Thoracic aorta (tissue), 2 donors: Measurements from ENCODE around the gene PRM3. TPM values are rescaled to one million over a fixed set of nuclear protein-coding genes. Genes with fewer than 3 reads are reported as not detected.

ENCODE experiments used
- ATAC-seq: fragments of 150-250 bp; one replicate; pipeline ENCODE4 v1.8.0; 2017; ENCODE audit warnings: low read depth; ENCODE audit not compliant: insufficient number of reproducible peaks, low FRiP score
- DNase-seq: peaks from one replicate; pipeline ENCODE4 v3.0.0-alpha.2; 2020; ENCODE audit warnings: low spot score
- H3K27ac ChIP-seq, 2 donors: fragments of 200-600 bp; sonication (generic); 1 replicate in 1 of 2; 2 replicates in 1 of 2; pipeline ENCODE4 v1.5.1; 2016; ENCODE audit warnings: mild to moderate bottlenecking in 2 of 2, moderate library complexity in 2 of 2
- H3K27me3 ChIP-seq: fragments of 200-600 bp; sonication (generic); replicated peaks from 2 replicates; pipeline ENCODE4 v1.6.0; 2016; ENCODE audit warnings: mild to moderate bottlenecking; ENCODE audit not compliant: insufficient read depth
- H3K36me3 ChIP-seq: fragments of 200-600 bp; sonication (generic); one replicate; pipeline ENCODE4 v1.5.1; 2016
- H3K4me1 ChIP-seq, 2 donors: fragments of 200-600 bp; sonication (generic); 1 replicate in 1 of 2; 2 replicates in 1 of 2; pipeline versions ENCODE4 v1.5.1 to v1.6.0; 2016; ENCODE audit warnings: low read depth in 2 of 2, mild to moderate bottlenecking in 1 of 2; ENCODE audit not compliant: control insufficient read depth in 1 of 2
- H3K4me3 ChIP-seq: fragments of 200-600 bp; sonication (generic); 2 replicates; pipeline ENCODE4 v1.5.1; 2016; ENCODE audit warnings: mild to moderate bottlenecking
- H3K9me3 ChIP-seq: fragments of 200-600 bp; sonication (generic); 2 replicates; pipeline ENCODE4 v1.5.1; 2016
- total RNA-seq, 2 donors: library from RNA; depleted of rRNA; stranded (reverse); fragments of >200 nt; gene quantifications; one replicate each; pipeline versions ENCODE4 v1.1.0 to v1.2.3, GENCODE V29; 2016
- TF ChIP-seq, protein P1 (sequence below): fragments of 200-600 bp; sonication (generic); IDR thresholded peaks from one replicate; pipeline ENCODE4 v1.5.1; 2019; ENCODE audit warnings: antibody characterized with exemption

PRM3 gene, protein sequence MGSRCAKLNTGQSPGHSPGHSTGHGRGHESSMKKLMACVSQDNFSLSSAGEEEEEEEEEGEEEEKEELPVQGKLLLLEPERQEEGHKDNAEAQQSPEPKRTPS
- total RNA-seq: not detected

DNA sequence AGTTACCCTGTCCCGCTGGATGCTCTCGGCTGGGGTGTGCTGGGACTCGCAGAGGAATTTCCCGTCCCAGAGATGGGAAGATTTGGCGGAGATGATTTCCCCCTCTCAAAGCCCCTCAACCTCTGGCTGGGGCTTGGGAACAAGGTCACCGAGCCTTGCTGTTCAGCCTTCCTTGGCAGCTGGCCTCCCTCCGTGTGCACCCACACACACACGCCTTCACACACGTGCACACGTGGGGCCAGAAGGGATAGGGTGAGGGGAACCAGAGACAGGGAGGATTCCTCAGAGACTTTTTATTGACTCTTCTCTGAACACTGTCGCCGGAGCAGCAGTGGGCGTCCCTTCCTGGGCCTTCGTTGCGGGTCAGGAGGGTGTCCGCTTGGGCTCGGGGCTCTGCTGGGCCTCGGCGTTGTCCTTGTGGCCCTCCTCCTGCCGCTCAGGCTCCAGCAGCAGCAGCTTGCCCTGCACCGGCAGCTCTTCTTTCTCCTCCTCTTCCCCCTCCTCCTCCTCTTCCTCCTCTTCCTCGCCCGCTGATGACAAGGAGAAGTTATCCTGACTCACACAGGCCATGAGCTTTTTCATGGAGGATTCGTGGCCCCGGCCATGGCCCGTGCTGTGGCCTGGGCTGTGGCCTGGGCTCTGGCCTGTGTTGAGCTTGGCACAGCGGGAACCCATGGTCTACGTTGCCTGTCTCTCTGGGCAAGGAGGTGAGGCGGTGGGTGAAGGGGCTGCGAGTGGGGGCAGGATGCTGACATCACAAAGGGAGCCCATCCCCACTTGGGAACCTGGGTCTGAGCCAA is at the start of gene PRM3:
PRM3 (minus strand) TSS at position 709 of the 800 bp plus-strand sequence; CDS start at position 675, 34 bp downstream.
- TF ChIP-seq, protein P1, sequence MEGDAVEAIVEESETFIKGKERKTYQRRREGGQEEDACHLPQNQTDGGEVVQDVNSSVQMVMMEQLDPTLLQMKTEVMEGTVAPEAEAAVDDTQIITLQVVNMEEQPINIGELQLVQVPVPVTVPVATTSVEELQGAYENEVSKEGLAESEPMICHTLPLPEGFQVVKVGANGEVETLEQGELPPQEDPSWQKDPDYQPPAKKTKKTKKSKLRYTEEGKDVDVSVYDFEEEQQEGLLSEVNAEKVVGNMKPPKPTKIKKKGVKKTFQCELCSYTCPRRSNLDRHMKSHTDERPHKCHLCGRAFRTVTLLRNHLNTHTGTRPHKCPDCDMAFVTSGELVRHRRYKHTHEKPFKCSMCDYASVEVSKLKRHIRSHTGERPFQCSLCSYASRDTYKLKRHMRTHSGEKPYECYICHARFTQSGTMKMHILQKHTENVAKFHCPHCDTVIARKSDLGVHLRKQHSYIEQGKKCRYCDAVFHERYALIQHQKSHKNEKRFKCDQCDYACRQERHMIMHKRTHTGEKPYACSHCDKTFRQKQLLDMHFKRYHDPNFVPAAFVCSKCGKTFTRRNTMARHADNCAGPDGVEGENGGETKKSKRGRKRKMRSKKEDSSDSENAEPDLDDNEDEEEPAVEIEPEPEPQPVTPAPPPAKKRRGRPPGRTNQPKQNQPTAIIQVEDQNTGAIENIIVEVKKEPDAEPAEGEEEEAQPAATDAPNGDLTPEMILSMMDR: no peak
- Histone ChIP-seq H3K4me3 (no peak within 1 kb of the TSS), H3K4me1 (no peaks in the 10 kb centered on the region), H3K36me3 (no peaks in the 10 kb centered on the region), H3K27me3 (no peaks in the 10 kb centered on the region), H3K9me3 (no peaks in the 10 kb centered on the region), H3K27ac (no peak within 1 kb of the TSS)
- ATAC-seq (no peak), DNase-seq (no peak)

DNA sequence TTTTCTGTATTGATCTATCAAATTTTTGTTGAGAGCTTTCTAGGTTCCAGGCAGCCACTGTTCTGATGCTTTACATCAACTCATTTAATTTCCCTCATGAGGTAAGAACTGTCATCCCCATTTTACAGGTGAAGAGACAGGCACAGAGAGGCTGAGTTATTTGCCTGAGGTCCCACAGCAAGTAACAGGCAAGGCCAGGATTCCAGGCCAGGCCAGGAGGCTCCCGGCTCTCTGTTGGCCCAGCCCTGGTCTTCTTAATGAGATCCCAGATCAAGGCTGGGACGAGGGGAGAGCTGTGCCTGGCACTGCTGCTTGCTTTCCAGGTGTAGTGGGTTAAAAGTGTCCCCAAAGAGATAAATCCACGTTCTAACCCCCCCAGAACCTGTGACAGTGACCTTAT is 49.4 kb upstream of the PRM3 start:
- DNase-seq (no peak), ATAC-seq (no peak)
- no peak overlapping the region for H3K4me3 ChIP-seq
- TF ChIP-seq, protein P1: no peak
- H3K27me3 ChIP-seq: no peaks in the 10 kb centered on the region
- no peak overlapping the region for H3K27ac ChIP-seq
- H3K36me3 ChIP-seq: no peaks in the 10 kb centered on the region
- H3K9me3 ChIP-seq: no peaks in the 10 kb centered on the region
- H3K4me1 ChIP-seq: peaks cover 0 to 3% of the 10 kb centered on the region in 2 donors

GRCh38 chr16:11321662-11322061 is 48.2 kb upstream of the PRM3 start:
- H3K4me3 ChIP-seq: no peak overlapping the region
- H3K9me3 ChIP-seq: no peaks in the 10 kb centered on the region
- ATAC-seq (no peak), DNase-seq (no peak)
- no peak overlapping the region for H3K27ac ChIP-seq
- TF ChIP-seq, protein P1: no peak
- no peaks in the 10 kb centered on the region for H3K27me3 ChIP-seq
- no peaks in the 10 kb centered on the region for H3K4me1 ChIP-seq
- H3K36me3 ChIP-seq: no peaks in the 10 kb centered on the region

GRCh38 chr16:11320170-11320569 is 46.7 kb upstream of the PRM3 start:
- ATAC-seq (no peak), DNase-seq (no peak)
- Histone ChIP-seq H3K27me3 (no peaks in the 10 kb centered on the region), H3K4me1 (no peaks in the 10 kb centered on the region), H3K27ac (no peak overlapping the region), H3K4me3 (no peak overlapping the region), H3K9me3 (no peaks in the 10 kb centered on the region), H3K36me3 (no peaks in the 10 kb centered on the region)
- TF ChIP-seq, protein P1: no peak

- ATAC-seq (no peak), DNase-seq (no peak)
- TF ChIP-seq, protein P1: no peak
- Histone ChIP-seq H3K4me3 (no peak overlapping the region), H3K27me3 (no peaks in the 10 kb centered on the region), H3K9me3 (no peaks in the 10 kb centered on the region), H3K27ac (no peak overlapping the region), H3K36me3 (no peaks in the 10 kb centered on the region), H3K4me1 (no peaks in the 10 kb centered on the region)
These were observed 46.2 kb upstream of the PRM3 start for GRCh38 chr16:11319529-11320146.
